GF-D8 (cell line): ENCODE measurements around the gene SIRPG.
"Not testable (repeated sequence)": the region's sequence is repeated elsewhere in the genome, so short reads cannot be mapped to it uniquely, and the experiment has no call there.

Experiments used
- DNase-seq: peaks from one replicate; lab custom pipeline; 2025; lab: John Stamatoyannopoulos, UW

Gene SIRPG

DNA sequence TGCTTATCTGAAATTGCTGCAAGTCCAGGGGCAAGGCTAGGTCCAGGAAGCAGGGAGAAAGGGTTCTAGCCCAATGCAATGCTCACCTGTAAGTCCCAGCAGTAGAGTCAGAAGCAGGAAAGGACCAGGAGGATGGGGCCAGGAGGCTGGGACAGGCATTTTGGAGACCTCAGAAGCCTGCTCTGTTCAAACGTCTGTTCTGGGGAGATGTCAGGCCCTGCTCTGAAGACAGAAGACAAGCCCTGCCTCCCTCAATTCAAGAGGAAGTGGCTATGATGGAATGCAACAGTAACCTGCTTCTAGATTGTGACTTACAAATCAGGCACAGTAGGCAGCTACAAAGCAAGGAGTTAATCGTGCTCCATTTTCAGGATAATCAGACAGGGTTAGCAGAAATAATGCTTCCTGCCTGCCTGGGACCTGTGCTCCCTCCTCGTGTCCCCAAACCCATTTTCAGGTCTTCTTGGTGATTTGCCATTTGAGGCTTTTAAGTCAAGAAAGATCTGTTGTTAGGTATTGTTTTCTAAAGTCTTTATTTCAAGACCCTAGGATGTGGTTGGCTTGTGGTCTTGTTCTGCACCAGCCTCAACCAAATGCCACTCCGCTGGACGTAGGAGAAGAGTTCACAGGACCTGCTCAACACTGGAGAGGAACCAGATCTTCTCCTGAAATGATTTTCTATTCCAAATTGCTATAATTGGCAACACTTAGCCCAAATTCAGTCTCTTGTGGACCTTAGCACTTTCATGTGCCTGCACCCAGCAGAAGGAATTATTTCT is at the start of gene SIRPG:
Gene SIRPG, minus strand, starts transcription at position 224 of the 779 bp plus-strand sequence. Its CDS starts 65 bp downstream, at position 159.
- DNase-seq: no peak

DNA sequence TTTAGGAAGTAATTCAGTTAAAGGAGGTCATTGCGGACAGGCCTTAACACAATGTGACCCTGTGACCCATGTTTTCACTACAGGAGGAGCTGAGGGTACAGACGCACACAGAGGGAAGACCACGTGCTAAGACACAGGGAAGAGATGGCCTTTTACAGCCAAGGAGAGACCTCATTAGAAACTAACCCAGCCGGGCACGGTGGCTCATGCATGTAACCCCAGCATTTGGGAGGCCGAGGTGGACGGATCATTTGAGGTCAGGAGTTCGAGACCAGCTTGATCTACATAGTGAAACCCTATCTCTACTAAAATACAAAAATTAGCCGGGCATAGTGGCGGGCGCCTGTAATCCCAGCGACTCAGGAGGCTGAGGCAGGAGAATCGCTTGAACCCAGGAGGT is 49.3 kb upstream of the SIRPG start:
- not testable (repeated sequence) for DNase-seq

GRCh38 chr20:1706079-1706478 is 48.5 kb upstream of the SIRPG start:
- DNase-seq: no peak

- DNase-seq: no peak
These were observed 45.3 kb upstream of the SIRPG start for GRCh38 chr20:1702855-1703254.

DNA sequence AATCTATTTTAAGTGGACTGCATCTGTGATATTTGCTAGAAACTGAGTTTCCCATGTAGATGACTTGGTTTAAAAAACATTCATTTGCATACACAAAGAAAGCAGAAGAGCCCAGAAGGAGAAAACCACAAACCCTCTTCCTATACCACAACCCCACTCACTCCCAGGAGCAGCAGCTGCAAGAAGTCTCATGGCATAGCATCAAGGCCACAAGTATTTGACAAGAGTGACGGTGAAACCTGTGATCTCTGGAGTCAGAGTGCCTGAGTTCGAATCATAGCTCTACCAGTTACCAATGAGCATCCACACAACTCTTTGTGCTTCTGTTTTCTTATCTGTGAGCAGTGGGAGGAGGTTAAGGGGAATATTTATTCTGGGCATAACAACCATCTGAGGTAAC is 44.7 kb upstream of the SIRPG start:
- DNase-seq: peak; percentile 61

GRCh38 chr20:1700990-1701389 is 43.4 kb upstream of the SIRPG start:
- no peak for DNase-seq

GRCh38 chr20:1697592-1697991 is 40.0 kb upstream of the SIRPG start:
- no peak for DNase-seq

GRCh38 chr20:1696521-1697209 is 39.1 kb upstream of the SIRPG start:
- DNase-seq: no peak

GRCh38 chr20:1694672-1695071 is 37.1 kb upstream of the SIRPG start:
- no peak for DNase-seq

GRCh38 chr20:1693427-1693826 is 35.8 kb upstream of the SIRPG start:
- no peak for DNase-seq

GRCh38 chr20:1689721-1690120 is 32.1 kb upstream of the SIRPG start:
- no peak for DNase-seq

- DNase-seq: no peak
These were observed 31.4 kb upstream of the SIRPG start for GRCh38 chr20:1688886-1689538.

GRCh38 chr20:1687053-1687452 is 29.5 kb upstream of the SIRPG start:
- no peak for DNase-seq

GRCh38 chr20:1686151-1686748 is 28.7 kb upstream of the SIRPG start:
- DNase-seq: no peak

DNA sequence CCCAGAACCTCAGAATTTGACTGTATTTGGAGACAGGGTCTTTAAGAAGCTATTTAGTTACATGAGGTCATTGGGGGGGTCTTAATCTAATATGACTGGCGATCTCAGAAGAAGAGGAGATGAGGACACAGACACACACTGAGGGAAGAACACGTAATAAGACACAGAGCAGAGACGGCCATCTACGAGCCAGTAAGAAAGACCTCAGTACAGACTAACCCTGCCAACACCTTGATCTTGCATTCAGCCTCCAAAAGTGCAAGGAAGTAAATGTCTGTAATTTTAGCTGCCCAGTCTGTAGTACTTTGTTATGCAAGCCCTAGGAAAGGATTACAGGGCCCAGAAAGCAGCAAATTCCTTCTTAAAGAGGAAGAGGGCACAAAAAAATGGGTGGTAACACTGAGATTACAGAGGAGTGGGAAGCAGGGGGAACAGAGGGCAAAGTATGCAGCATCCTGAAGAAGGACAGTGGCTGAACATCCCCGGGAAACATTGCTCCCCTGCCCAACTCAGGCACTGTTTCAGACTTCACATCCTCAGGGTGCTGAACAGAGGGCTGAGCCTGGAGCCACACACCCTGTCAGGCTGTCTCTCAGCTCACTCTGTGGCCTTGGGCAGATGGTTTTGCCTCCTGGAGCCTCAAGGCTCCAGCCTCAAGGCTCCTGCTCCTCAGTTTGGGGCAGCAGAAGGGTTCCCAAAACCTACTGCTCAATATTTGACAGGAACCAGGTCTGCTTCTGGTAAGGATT is 27.9 kb upstream of the SIRPG start:
- no peak for DNase-seq

DNA sequence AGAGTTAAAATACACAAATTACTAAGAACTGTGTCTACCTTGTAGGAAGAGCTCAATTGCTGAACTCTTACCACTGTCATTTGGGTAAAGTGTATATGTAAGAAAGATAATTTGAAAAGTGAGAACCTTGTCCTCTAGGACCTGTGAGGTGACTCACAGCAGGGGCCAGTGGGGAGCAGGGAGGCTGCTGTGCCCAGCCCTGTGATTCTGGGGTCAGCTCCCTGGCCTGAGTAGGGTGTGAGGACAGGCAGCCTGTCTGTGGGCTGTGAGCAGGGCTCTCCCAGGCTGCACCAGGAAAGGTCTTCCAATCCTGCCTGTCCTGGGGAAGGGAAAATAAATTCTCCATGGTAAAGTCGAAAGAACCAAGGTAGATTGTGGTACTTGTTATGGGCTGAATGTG is 27.3 kb upstream of the SIRPG start:
- no peak for DNase-seq

- DNase-seq: no peak
These were observed 19.1 kb upstream of the SIRPG start for GRCh38 chr20:1676650-1677049.

GRCh38 chr20:1674990-1675780 is 17.6 kb upstream of the SIRPG start:
- DNase-seq: no peak

- DNase-seq: no peak
These were observed 16.8 kb upstream of the SIRPG start for GRCh38 chr20:1674361-1674760.

GRCh38 chr20:1673424-1673823 is 15.8 kb upstream of the SIRPG start:
- no peak for DNase-seq

DNA sequence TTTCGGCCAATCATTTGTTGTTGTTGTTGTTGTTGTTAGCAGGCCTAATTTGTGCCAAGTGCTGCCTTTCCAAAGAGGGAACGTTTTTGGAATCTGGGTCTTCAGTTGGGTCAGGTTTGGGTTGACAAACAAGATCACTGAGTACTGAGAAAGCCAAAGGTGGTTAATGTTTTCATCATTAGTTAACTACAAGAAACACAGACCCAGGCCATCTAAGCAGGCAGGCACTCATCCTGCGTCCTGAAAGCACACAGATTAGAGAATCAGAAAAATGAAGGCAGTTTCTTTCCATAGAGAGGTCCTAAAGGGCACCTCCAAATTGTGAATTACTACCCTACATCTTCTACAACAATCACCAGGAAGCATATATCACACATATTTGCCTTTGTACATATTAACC is 15.1 kb upstream of the SIRPG start:
- no peak for DNase-seq
